Measurements from ENCODE around the gene CUL7.
A peak's percentile ranks its signal among the peaks of the same experiment; 100 is the strongest.
"Not testable (repeated sequence)": the region's sequence is repeated elsewhere in the genome, so short reads cannot be mapped to it uniquely, and the experiment has no call there.

CUL7 gene
- 18.6 reads per million, percentile 45 among the genes with 10 or more reads in this experiment for total RNA-seq

DNA sequence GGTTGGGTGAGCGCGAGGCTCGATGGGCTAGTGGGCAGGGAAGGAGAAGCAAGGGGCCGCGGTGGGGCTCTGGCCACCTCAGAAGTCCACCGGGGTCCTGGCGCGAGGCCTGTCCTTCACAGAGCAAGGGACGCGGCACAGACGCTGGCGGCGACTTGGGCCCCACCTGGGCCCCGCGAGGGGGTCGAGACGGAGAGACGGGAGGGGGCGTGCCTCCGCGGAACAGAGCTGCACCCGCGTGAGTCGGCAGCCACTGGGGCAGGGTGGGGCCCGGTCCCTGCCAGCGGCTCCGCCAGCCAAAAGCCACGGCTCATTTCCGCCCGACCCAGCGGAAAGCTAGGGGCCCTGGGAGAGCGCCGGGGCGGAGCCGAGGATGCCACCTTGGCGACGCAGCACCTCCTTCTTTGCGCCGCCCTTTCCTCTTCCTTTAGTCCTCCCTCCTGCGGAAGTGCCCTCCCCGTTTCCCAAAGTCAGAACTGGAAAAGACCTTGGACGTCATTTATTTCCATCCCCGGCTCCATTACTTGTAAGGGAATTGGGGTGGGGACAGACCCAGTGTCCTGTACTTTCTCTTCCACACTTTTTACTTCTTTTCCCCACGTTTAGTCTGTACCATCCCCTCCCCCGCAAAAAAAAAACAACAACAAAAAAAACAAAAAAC, at the start of gene CUL7:
CUL7 (minus strand) TSS at position 307 of the 661 bp plus-strand sequence. CDS start 1,063 bp downstream, outside the sequence.
- peak; percentile 87 for DNase-seq

DNA sequence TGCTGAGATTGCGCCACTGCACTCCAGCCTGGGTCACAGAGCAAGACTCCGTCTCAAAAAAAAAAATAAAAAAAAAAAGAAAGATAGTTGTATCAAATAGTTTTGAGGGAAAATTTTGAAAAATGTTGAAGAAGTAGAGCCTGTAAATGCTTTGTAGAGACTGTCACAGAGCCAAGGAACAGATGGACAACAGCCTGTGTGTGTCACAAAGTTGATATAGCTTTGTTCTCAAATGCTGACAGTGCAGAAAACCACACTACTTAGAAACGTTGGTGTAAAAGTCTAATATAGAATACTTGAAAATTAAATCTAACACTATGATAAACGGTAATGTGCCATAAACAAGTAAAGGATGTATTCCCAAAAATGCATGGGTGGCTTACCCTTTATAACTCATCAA, 47.8 kb upstream of the CUL7 start:
- no peak for DNase-seq

DNA sequence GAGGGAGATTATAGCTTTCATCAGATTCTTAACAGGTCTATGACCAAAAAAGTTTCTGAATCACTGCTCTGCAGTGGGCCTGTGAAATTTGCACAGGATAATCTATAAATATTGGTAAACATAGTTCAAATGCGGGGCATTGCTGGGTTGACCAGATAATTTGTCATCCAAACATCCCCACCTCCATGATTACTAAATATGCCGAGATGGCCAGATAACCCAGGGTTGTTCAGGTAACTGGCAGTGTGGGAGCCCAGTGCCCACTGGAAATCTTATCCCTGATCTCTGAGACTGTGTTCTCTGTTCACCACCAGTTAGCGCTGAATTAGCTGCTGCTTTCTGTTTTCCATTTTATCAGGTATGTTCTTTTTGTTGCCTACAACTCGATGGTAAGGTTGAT, 43.9 kb upstream of the CUL7 start:
- no peak for DNase-seq

GRCh38 chr6:43097098-43097489, 43.4 kb upstream of the CUL7 start:
- no peak for DNase-seq

DNA sequence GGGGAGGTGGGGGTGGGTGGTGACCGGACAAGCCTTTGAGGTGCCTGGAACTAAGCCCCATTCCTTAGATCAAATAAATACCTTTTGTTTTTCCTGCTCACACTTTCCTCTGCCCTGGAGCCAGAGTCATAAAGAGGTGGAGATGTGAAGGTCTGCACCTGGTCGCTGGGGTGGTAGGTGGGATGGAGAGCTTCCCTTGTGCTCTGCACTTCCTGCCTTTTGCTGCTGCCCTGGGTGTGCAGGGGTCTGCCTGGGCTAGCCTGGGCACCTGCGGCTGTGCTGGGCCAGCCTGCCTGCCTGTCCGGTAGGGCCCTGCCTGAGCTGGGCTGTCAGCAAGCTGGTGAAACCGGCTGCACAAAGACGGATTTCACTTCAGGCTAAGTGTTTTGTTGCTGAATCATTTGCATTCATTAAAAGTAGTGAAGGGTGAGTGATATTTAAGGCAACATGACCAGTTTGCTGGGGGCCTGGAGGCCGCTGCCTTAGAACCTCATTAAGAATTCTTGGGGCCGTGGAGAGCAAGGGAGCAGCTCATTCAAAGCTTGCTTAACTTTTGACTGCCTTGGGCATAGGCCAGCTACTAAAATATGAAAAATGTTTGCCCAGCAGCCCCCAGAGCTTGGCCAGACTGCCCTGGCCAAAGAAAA, 42.9 kb upstream of the CUL7 start:
- DNase-seq: no peak

GRCh38 chr6:43095939-43096338, 42.3 kb upstream of the CUL7 start:
- DNase-seq: no peak

DNA sequence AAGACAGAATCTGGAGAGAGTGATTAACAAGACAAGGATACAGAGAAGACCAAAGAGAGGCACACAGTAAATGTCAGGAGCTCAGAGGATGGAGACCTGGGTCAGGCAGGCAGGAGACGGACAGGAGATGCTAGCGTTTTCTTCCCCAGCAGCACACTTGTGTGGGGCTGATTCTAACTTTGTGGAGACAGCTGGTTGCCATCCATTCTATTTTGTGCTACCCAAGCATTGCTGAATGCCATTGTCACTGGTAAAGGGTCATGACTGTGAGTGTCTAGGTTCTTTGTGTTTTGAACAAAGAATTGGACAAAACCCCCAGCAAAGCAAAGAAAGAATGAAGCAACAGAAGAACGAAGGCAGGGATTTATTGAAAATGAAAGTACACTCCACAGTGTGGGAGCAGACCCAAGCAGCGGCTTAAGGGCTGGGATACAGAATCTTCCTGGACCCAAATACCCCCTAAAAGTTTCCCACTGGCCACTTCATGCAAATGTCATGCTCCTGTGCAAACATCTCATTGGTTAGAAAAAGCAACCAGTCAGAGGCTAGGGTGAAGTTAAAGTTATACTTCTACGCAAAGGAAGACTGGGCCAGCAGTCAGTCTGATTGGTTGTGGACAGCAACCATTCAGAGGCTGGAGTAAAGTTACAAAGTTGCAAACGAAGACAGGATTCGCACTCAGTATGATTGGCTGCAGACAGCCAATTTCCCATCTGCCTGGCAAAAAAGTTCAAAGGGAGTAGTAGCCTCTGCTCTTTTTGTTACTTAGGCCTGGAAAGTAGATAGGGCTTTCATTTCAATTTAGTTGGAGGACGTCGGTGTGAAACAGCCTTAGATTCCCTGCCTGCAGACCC, 40.0 kb upstream of the CUL7 start:
- DNase-seq: no peak

DNA sequence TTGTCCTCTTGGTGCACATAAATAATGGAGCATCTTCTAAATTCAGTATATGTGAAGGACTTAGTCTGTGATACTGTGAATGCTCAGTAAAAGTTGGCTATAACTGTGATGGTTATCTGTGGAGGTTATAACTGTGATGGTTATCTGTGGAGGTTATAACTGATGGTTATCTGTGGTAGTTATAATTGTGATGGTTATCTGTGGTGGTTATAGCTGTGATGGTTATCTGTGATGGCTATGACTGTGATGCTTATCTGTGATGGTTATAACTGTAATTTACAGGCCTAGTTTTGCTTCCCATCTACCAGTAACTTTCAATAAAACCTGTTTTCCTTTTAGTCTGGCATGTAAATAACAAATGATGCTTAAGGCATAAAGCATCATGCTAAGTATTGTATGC, 39.0 kb upstream of the CUL7 start:
- DNase-seq: no peak

DNA sequence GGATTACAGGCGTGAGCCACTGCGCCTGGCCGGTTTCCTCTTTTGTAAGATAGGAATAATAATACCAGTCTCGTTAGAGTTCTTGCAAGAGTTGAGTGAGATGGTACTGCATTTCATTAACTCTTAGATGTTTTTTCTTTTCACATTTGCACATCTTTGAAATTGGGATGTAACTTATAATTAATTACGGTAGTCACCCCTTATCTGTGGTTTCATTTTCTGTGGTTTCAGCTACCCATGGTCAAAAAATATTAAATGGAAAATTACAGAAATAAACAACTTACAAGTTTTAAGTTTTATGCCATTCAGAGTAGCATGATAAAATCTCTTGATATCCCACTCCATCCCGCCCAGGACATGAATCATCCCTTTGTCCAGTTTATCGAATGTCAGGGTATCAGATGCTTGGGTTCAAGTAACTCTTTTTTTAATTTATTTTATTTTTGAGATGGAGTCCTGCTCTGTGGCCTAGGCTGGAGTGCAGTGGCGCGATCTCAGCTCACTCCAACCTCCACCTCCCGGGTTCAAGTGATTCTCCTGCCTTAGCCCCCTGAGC, 37.9 kb upstream of the CUL7 start:
- no peak for DNase-seq

- no peak for DNase-seq
These were observed 37.4 kb upstream of the CUL7 start for GRCh38 chr6:43091020-43091419.

GRCh38 chr6:43090559-43090956, 36.9 kb upstream of the CUL7 start:
- no peak for DNase-seq

GRCh38 chr6:43089874-43090558, 36.4 kb upstream of the CUL7 start:
- DNase-seq: no peak

- no peak for DNase-seq
These were observed 35.8 kb upstream of the CUL7 start for GRCh38 chr6:43089467-43089866.

DNA sequence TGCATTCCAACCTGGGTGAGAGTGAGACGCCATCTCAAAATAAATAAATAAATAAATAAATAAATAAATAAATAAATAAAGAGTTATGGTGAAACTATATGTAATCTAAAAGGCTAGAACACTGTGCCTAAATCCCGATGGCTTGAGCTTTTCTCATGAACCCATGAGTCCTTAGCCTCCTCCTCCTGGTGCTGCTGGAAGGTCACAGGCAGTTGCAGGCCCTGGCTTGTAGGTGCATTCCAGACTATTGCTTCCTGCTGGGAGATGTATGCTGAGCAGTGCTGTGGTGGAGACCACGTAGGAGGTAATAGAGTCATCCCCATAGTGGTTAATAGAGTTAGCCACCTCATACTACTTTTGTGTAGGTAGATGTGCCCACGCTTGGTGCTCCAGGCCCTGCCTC, 35.0 kb upstream of the CUL7 start:
- no peak for DNase-seq

- DNase-seq: no peak
These were observed 32.5 kb upstream of the CUL7 start for GRCh38 chr6:43086022-43086658.

- DNase-seq: no peak
These were observed 29.4 kb upstream of the CUL7 start for GRCh38 chr6:43082806-43083655.

GRCh38 chr6:43081922-43082321, 28.3 kb upstream of the CUL7 start:
- not testable (repeated sequence) for DNase-seq

DNA sequence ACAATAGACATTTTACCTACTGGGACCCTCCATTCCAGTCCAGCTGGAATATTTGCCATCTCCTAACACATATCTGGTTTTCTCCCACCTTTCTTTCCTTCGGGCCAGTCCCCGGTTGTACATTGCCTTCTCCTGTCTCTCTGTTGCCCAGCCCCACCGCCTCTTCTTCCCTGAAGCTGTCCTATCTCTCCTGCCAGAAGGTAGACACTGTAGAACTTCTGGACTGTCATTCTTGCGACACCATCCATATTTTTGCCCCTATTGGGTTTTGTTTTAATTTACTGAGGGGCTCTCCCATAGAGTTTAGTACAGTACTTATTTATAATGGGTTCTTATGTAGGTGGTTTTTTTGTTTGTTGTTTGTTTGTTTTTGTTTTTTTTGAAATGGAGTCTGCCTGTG, 27.4 kb upstream of the CUL7 start:
- DNase-seq: no peak

GRCh38 chr6:43078691-43079090, 25.0 kb upstream of the CUL7 start:
- no peak for DNase-seq

GRCh38 chr6:43077981-43078511, 24.4 kb upstream of the CUL7 start:
- no peak for DNase-seq

- DNase-seq: no peak
These were observed 23.7 kb upstream of the CUL7 start for GRCh38 chr6:43077333-43077809.
